ENCODE data around the gene PTPRN2.
"Not testable (repeated sequence)": the region's sequence is repeated elsewhere in the genome, so short reads cannot be mapped to it uniquely, and the experiment has no call there.

Gene PTPRN2

DNA sequence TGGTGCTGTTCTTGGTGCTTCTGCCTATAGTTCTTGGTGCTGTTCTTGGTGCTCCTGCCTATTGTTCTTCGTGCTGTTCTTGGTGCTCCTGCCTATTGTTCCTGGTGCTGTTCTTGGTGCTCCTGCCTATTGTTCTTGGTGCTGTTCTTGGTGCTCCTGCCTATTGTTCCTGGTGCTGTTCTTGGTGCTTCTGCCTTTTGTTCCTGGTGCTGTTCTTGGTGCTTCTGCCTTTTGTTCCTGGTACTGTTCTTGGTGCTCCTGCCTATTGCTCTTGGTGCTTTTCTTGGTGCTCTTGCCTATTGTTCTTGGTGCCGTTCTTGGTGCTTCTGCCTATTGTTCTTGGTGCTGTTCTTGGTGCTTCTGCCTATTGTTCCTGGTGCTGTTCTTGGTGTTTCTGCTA is 71.1 kb downstream of the PTPRN2 start:
- DNase-seq (ENCODE audit: low spot score) = no peak

DNA sequence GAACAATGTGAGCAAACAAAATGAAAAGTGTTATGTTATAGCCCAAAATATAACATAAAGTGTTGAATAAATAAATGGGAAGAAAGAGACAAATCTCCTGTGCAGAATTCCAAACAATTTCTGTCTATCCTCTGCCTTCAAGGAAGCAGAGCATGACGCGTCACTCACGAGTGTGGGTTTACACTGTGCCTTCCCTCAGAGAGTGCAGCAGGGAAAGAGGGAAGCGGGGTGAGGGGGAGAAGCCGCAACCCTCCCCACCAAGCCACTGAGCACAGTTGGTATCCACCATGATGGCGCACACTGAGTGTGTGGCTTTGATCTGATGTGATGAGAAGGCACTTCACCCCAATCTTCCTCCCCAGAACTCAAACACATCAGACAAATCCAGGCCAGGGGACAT is 74.8 kb downstream of the PTPRN2 start:
- no peak for DNase-seq (ENCODE audit: low spot score)

DNA sequence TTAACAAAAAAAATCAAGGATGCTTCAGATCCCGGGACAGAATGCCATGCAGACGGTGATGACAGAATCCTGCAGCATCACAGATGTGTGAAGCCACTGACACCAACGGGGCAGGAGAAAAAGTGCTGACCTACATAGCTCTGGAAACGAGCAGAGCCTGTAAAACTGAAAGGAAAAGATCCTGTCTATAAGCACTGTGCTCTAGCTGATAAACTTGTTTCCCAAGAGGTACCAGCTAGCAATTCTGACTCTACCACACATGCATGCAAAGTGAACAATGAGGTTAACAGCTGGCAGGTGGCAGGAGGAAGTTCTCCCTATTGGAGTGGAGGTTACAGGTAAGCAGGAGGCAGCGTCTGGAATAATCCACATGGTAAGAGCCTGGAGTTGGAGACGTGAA is 75.6 kb downstream of the PTPRN2 start:
- no peak for DNase-seq (ENCODE audit: low spot score)

DNA sequence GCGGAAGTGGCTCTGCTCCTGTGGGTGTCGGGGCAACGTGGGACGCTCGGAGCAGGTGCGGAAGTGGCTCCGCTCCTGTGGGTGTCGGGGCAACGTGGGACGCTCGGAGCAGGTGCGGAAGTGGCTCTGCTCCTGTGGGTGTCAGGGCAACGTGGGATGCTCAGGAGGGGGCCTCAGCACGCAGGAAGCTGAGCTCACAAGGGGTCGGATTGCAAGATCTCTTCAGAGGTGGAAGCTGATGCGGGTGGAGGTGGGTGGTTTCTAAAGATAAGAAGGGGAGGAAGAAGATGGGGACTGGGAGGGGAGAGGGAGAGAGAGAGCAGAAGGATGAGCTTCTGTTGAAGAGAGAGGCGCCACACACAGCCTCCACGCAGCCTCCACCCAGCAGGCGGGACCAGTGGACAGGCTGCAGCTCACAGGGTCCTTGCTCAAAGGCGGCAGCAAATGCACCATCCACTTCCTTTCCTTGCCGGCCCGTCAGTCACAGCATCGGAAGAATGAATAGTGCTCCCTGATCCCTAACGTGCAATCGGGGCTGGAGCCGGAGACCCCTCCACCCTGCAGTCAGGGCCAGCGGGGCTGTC is 78.7 kb downstream of the PTPRN2 start:
- no peak for DNase-seq (ENCODE audit: low spot score)

DNA sequence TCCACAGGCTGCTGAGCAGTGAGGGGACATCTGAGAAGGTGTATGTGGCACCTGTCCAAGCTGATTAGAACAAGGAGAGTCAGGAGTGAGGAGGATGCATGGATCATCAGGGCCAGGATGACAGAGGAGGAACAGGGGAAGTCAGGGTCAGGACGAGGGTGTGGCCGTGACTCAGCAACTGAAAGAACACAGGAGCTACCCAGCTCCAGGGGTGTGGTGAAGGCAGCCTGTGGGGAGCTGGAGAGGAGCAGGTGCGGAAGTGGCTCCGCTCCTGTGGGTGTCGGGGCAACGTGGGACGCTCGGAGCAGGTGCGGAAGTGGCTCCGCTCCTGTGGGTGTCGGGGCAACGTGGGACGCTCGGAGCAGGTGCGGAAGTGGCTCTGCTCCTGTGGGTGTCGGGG is 79.3 kb downstream of the PTPRN2 start:
- not testable (repeated sequence) for DNase-seq (ENCODE audit: low spot score)

DNA sequence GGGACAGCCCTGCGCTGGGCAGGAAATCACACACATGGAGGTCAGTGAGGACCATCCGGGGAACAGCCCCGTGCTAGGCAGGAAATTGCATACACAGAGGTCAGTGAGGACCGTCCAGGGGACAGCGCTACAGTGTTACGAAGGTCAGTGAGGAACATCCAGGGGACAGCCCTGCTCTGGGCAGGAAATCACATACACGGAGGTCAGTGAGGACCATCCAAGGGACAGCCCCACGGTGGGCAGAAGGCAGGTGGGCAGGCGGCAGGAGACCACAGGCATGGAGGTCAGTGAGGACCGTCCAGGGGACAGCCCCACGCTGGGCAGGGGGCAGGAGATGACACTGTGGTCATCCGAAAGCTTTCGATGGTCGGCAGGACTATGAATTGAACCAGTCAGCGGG is 79.7 kb downstream of the PTPRN2 start:
- no peak for DNase-seq (ENCODE audit: low spot score)

DNA sequence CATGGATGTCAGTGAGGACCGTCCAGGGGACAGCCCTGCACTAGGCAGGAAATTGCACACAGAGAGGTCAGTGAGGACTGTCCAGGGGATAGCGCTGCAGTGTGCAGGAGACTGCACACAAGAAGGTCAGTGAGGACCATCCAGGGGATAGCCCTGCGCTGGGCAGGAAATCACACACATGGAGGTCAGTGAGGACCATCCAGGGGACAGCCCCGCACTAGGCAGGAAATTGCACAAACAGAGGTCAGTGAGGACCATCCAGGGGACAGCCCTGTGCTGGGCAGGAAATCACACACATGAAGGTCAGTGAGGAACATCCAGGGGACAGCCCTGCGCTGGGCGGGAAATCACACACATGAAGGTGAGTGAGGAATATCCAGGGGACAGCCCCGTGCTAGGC is 80.4 kb downstream of the PTPRN2 start:
- DNase-seq (ENCODE audit: low spot score) = not testable (repeated sequence)

DNA sequence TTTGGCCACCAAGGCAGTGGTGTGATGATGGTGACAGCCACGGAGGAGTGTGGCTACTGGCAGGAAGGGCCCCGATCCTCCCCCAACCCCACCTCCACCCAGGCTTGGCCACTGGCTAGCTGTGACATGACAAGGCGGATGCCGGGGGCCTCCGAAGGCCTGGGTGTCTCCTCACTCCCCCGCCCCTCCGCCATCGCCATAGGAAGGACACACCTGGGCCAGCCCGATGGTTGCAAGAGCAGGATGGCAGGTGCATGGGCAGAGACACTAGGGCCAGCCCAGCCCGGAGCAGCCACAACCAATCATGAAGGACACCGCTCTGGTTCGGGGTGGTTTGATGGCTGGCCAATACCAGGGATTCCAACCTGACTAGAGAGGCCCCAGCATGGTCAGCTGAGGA is 81.0 kb downstream of the PTPRN2 start:
- DNase-seq (ENCODE audit: low spot score) = no peak

DNA sequence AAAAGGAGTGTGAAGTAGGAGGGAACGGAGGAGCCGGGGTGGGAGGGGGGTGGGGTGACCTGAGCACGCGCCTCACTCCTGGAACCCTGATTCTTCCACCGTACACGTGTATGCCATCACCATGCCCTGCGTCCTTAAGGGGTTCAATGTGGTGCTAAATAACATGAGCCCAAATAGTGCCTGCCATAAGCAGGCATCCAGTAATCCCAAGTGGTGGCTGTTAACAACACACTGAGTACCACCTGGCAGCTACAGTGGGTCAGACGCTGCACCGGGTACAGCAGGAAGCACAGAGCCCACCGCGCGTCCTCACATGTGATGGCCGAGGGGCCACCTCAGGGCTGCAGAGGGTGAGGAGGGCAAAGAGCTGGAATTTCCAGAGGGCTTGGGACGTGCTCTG is 81.9 kb downstream of the PTPRN2 start:
- no peak for DNase-seq (ENCODE audit: low spot score)

DNA sequence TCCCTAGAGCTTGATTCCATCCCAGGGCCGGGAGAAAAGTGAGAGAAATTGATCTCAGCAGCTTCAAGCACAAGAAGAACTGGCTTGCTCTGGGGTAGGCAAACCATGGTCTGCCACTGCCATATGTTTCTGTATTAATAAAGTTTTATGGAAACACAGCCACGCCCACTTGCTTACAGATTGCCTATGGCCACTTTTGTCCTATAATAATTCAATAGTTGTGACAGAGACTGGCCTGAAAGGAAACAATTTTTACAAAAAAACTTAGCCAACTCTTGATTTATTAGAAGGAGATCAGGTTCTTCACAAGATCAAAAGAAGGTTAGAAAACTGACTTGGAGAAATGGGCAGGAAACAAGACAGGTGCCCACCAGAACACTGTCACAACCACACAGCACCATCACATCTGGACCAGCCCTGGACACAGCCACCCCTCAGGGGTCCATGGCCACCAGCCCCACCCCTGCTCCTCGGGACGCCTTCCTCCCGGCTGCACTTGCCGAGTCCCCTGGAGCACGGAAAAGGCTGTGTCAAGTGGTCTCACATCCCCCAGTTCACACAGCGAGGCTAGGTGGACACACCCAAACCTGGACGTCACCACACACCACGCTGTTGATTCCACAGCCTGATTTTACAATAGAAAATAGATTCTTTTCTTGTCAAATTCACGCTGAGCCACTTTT is 85.4 kb downstream of the PTPRN2 start:
- DNase-seq (ENCODE audit: low spot score) = no peak

DNA sequence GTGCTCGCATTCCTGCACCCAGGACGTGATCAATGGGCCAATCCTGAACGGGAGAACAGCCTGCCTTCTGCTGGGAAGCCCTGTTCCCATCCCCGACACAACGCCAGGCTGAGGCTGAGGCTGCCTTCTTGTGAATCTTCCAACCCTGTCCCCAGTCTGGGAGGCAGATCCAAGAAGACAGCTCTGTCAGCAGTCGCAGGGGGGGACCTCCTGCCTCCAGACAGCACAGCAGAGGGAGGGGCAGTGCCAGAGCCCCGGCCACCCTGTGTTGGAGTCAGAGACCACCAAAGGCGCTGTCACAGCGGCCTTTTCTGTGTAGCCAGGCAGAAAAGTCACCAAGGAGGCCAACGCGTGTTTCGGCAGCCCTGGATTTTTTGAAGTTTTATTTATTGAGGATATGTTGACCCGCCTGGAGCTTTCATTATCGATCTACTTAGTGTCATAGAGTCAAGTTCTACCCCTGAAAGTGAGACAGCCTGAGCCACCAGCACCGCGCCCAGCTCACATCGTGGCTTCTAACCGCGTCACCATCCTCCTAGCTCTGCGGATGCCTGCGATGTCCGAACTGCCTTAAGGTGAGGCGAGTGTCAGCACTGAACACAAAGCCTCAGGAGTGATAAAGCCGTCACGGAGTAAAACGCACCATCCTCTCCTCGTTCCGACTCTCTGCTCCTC is 86.1 kb downstream of the PTPRN2 start:
- no peak for DNase-seq (ENCODE audit: low spot score)

DNA sequence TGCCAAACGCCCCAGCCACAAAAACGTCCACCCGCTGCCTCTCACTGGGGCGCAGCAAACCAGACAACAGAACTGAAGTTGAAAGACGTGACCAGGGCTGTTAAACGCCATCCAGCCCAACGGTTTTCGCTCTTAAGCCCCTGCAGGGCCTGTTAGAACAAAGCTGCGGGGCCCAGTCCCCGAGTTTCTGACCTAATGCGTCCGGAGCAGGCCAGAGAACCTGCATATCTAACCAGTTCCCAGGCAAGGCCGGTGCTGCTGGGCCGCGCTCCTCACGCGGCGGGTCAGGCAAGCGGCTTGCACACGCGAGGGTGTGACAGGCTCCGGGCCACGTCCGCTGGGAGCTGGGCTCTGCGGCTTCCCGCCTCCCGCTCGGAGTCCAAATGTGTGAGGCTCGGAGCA is 87.0 kb downstream of the PTPRN2 start:
- no peak for DNase-seq (ENCODE audit: low spot score)

DNA sequence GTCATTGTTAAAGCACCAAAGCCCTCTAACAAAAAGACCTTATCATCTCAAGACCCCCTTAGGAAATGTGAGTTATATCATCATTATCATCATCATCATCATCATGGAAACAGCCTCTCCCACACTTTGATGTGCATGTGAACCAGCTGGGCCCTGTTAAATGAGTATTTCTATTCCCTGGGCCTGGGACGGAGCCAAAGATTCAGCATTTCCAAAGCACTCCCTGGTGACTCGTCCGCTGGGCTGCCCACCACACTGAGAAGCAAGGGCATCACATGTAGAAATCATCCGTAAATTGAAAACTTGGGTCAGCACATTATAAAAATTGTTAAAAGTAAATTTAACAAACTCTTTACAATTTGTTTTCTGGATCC is 88.6 kb downstream of the PTPRN2 start:
- DNase-seq (ENCODE audit: low spot score) = no peak

DNA sequence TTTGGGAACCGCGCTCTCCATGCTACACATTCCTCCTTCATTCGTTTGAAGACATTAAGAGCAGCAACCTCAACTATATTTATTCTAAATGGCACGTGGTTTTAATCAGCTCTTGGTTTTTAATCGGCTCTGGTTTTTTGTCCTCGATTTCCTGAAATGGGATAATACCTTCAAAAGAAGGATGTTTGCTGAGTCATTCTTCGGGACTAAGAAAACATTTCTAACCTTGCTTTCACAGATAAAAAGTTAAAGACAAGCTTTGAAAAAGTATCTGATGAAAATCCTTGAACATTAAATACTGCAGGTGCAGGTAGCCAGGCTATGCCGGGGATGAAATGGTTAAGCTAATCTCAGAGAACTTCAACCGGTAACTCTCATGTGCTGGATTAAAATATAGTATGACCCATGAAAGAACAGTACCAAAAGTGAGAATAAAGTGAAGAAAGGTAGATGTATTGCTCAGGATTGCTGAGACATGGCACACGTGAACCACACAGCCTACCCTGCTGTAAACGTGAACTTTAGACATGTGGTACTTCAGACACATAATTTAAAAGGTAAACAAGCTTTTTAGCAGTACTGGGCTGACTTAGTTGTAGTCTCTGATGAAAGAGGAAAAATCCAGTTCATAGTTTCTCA is 89.1 kb downstream of the PTPRN2 start:
- DNase-seq (ENCODE audit: low spot score) = no peak

DNA sequence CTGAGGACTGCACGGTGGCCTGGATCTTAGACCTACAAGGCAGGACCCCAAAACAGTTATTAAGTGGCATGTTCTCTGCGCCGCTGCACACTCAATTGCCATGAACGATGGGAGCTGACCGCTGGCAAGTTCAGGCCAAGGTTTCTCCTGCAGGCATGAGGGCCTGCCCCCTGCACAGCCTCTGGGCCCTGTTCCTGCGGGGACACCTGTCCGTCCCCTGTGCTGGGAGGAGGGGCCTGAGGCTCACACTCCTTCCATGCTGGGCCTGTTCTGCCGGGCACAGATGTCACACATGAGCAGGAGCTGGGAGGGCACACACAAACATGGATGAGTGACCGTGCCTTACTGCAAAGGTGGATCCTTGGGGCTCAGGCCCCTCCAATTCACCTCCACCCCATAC is 90.0 kb downstream of the PTPRN2 start:
- no peak for DNase-seq (ENCODE audit: low spot score)

DNA sequence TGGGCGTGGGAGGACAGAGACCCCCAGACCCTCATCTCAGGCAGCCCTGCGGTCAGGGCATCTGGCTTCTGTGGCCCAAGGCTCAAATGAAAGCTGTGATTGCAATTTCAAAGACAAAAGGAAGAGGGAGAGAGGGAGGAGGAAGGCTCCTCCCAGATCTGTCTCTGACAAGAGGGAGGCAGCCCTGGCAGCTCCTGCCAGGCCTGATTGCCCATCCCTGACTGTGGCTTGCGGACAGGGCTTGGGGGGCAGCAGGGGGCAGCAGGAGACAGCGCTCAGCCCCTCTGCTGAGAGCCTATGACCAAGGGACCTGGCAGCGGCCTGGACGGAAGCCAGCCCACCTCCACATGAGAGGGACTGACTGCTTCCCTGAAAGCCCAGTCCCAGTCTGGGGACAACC is 91.8 kb downstream of the PTPRN2 start:
- peak; percentile 21 for DNase-seq (ENCODE audit: low spot score)

DNA sequence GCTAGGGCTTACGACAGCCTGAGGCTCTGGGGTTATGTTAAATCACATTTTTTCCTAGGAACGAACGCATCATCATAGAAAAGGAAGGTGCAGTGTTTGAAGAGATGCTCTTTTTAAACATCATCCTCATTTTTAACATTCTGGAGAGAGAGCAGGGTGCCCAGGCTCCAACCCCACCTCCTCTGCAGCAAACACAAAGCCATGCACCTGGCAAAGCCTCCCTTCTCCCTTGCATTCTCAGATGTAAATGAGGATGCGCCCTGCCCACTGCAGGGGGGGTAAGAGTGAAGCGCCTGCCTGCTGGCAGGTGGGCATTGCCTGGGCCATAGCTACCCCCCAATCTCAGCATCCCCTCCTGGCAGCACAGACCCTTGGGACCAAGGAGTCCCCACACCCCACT is 92.4 kb downstream of the PTPRN2 start:
- DNase-seq (ENCODE audit: low spot score) = no peak

DNA sequence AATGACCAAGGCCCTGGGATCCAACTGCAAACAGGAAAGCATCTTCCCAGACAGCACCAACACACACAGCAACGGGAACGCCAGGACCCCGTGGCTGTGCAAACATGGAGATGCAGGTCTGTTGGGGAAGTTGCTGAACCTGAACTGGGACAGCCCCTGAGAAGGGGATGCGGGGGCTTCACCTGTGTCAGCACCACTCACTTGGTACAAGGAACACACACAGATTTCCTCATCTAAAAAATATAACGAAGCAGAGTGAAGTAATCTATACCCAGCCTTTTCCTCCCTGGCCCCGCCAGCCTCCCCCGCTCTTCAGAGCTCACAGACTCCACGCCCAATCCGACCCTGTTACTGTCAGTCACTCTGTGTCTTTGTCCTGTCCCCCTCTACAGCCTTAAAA is 93.0 kb downstream of the PTPRN2 start:
- DNase-seq (ENCODE audit: low spot score) = no peak

DNA sequence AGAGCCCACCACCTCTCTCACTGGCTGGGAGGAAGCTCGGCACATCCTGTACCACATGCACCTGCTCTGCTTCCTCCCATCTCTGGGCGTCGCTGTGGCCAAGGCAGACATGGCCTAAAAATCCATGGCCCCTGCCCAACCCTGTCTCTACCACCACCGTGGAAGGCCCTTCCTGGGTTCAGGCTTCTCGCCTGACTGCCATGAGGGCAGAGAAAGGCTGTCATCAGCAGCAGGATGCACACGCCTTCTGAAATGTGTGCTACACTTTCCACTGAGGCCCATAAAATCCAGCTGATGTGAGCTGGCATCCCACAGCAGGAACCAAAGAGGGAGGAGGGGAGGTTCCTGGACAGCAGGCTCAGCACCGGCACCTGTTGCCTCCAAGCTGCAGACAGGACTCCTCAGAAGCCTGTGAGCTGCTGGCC is 93.4 kb downstream of the PTPRN2 start:
- no peak for DNase-seq (ENCODE audit: low spot score)

DNA sequence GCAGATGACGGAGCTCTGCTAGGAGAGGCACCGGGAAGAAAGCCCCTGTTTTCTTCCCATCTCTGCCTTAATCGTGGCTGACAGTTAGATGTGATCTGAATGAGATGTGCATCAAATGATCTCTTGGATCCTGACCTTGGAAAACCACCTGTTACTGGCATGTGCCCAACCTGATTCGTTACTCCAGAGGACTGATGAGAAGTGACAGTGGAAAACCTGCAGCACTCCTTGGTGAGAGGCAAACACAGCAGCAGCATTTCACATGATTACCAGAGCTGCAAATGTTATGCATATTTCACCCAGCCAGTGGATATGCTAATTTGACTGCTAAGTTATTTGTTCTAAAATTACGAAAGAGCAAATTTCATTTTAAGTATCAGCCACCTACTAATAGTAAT is 95.3 kb downstream of the PTPRN2 start:
- DNase-seq (ENCODE audit: low spot score) = no peak

DNA sequence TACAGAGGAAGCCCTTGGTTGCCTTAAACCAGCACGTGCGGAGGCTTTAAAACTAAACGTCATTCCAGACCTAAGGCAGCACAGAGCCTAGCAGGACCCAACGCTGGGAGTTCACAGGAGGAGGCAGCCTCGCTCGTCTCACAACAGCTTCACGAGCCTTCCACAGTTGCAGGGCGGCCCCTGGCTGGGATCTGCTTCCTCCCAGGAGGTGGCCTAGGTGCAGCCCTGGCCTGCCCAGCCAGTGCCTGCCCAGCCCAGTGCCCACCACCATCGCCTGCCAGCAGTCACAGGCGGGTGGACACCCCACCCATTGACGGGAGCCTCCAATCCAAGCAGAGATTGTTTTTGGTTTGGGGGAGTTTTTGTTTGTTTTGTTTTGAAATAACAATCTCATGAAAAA is 96.5 kb downstream of the PTPRN2 start:
- no peak for DNase-seq (ENCODE audit: low spot score)

DNA sequence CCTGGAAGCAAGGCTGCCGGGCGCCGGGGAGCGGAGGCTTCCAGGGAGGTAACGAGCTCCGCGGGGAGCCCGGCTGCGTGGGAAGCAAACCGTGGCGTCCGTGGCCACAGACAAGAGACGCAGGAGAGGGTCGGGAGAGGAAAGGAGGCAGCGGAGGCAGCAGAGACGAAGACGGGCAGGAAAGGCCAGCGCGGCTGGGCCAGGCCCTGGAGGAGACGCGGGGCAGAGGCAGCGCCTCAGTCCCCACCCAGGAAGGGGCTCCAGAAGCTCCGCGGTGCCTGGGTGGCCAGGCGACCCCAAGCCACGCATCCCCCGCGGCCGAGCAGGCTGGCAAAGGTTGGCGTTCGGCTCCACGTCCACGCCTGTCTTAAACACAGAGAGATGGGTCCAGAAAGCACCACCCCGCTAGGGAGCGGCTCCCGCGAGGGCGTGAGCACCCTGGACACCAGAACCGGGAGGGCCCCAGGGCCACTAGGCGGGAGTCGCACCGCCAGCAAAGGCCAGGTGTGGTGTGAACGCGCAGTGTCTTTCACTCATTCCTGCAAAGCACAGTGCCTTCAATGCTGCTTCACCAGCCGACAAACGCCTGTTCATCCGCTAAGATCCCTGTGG is 97.3 kb downstream of the PTPRN2 start:
- DNase-seq (ENCODE audit: low spot score) = no peak
